ENCODE data around the gene LRRK1. TPM values are rescaled to one million over a fixed set of nuclear protein-coding genes. Genes with fewer than 3 reads are reported as not detected.

Gene LRRK1
- total RNA-seq, 1 experiment from 2014 or later: 7.6 TPM

DNA sequence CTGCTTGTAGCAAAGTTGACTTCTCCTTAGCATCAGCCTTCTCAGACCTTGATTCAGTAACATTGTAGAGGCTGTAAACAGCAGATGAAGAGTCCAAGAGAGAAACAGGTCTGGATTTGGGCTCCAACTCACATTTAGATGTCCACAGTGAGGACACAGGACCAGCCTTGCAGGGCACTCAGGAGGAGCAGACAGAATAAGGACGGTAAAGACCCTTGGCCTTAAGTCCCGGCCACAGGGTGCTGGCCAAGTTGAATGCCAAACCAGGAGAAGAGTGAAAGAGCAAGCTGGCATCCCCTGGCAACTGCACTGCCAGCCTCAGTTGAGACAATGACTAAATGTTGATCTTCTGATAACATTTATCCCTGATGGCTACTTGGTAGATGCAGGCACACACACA lies 136.3 kb downstream of the LRRK1 start:
- ChIA-PET POLR2A (no interaction called here), CTCF (interaction anchor here (0.7 kb wide), 1 partner anchor 47 kb away, joined by 3 read pairs; no protein-coding TSS in a partner anchor)
- H3K4me1 Mint-ChIP-seq: peaks cover 22% of the 10 kb centered on the region
- H3K4me3 Mint-ChIP-seq: no peak overlapping the region
- H3K36me3 Mint-ChIP-seq: peaks cover 29% of the 10 kb centered on the region
- H3K27ac Mint-ChIP-seq: no peak overlapping the region
- ATAC-seq (no peak), DNase-seq (ENCODE audit: low spot score) (no peak)
- H3K27me3 Mint-ChIP-seq (ENCODE audit: low read depth): no peaks in the 10 kb centered on the region; the same call in none of the 2 replicates
- TF ChIP-seq NFYB (CRISPR knock-in tag; conservative IDR thresholded peaks at IDR 0.05; ENCODE audit: low read depth) (no peak), ZNF121 (CRISPR knock-in tag; IDR thresholded peaks at IDR 0.05) (no peak), ZNF423 (CRISPR knock-in tag; IDR thresholded peaks at IDR 0.05) (no peak)
- TF ChIP-seq, protein P1, sequence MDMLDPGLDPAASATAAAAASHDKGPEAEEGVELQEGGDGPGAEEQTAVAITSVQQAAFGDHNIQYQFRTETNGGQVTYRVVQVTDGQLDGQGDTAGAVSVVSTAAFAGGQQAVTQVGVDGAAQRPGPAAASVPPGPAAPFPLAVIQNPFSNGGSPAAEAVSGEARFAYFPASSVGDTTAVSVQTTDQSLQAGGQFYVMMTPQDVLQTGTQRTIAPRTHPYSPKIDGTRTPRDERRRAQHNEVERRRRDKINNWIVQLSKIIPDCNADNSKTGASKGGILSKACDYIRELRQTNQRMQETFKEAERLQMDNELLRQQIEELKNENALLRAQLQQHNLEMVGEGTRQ (CRISPR knock-in tag; IDR thresholded peaks at IDR 0.05): no peak
- TF ChIP-seq, protein P2, sequence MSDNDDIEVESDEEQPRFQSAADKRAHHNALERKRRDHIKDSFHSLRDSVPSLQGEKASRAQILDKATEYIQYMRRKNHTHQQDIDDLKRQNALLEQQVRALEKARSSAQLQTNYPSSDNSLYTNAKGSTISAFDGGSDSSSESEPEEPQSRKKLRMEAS (CRISPR knock-in tag; IDR thresholded peaks at IDR 0.05): no peak
- TF ChIP-seq, protein P3, sequence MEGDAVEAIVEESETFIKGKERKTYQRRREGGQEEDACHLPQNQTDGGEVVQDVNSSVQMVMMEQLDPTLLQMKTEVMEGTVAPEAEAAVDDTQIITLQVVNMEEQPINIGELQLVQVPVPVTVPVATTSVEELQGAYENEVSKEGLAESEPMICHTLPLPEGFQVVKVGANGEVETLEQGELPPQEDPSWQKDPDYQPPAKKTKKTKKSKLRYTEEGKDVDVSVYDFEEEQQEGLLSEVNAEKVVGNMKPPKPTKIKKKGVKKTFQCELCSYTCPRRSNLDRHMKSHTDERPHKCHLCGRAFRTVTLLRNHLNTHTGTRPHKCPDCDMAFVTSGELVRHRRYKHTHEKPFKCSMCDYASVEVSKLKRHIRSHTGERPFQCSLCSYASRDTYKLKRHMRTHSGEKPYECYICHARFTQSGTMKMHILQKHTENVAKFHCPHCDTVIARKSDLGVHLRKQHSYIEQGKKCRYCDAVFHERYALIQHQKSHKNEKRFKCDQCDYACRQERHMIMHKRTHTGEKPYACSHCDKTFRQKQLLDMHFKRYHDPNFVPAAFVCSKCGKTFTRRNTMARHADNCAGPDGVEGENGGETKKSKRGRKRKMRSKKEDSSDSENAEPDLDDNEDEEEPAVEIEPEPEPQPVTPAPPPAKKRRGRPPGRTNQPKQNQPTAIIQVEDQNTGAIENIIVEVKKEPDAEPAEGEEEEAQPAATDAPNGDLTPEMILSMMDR (IDR thresholded peaks at IDR 0.05): no peak
- peaks cover 20% of the 10 kb centered on the region for H3K9me3 Mint-ChIP-seq

DNA sequence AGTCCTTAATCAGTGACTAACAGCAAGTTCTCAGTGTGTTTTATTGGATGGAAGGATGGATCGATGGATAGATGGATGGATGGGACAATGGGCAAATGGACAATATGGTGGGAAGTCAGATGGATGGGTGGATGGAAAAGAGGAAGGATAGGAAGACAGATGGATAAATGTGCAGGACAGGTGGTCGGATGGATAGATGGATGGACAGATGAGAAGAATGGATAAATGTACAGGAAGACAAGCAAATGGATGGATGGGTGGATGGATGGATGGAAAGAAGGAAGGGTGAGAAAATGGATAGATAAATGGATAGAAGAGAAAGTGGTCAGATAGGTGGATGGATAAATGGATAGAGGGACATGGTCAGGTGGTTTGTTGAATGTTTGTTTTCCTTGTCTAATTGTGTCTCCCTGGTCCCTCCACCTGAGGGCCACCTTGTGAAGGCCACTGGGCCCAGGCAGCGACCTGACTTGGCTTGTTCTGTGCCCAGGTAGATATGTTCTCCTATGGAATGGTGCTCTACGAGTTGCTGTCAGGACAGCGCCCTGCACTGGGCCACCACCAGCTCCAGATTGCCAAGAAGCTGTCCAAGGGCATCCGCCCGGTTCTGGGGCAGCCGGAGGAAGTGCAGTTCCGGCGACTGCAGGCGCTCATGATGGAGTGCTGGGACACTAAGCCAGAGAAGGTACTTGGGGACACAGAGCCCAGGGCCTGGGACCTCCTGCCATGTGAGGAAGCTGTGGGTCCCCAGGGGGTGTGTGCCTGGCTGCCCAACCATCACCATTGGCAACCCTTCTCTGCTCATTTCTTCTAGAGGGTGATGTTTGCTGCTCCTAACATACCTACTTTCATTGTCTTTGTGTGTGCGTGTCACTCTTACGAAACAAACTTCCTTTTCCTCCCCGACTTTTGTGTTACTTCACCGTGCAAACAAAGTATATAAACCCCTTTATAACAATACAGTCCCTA lies 137.5 kb downstream of the LRRK1 start:
- ATAC-seq (no peak), DNase-seq (ENCODE audit: low spot score) (no peak)
- ChIA-PET POLR2A (interaction anchor here (0.6 kb wide), 1 partner anchor 46 kb away, joined by 10 read pairs; no protein-coding TSS in a partner anchor), CTCF (interaction anchor here (0.7 to 1.7 kb wide), 3 partner anchors 48 to 199 kb away, joined by 3 to 4 read pairs (median 3); no protein-coding TSS in a partner anchor)
- Mint-ChIP-seq H3K9me3 (peaks cover 20% of the 10 kb centered on the region), H3K36me3 (peaks cover 29% of the 10 kb centered on the region), H3K27ac (no peak overlapping the region), H3K4me3 (no peak overlapping the region), H3K27me3 (ENCODE audit: low read depth) (no peaks in the 10 kb centered on the region; the same call in none of the 2 replicates), H3K4me1 (peaks cover 35% of the 10 kb centered on the region)
- TF ChIP-seq, protein P4, sequence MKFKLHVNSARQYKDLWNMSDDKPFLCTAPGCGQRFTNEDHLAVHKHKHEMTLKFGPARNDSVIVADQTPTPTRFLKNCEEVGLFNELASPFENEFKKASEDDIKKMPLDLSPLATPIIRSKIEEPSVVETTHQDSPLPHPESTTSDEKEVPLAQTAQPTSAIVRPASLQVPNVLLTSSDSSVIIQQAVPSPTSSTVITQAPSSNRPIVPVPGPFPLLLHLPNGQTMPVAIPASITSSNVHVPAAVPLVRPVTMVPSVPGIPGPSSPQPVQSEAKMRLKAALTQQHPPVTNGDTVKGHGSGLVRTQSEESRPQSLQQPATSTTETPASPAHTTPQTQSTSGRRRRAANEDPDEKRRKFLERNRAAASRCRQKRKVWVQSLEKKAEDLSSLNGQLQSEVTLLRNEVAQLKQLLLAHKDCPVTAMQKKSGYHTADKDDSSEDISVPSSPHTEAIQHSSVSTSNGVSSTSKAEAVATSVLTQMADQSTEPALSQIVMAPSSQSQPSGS (CRISPR knock-in tag; IDR thresholded peaks at IDR 0.05; ENCODE audit: borderline replicate concordance, low read depth): no peak
- TF ChIP-seq GABPB1 (CRISPR knock-in tag; IDR thresholded peaks at IDR 0.05) (no peak), ATF1 (CRISPR knock-in tag; IDR thresholded peaks at IDR 0.05) (no peak), ZNF317 (CRISPR knock-in tag; IDR thresholded peaks at IDR 0.05; ENCODE audit: borderline replicate concordance, low read depth) (no peak)
- TF ChIP-seq, protein P5, sequence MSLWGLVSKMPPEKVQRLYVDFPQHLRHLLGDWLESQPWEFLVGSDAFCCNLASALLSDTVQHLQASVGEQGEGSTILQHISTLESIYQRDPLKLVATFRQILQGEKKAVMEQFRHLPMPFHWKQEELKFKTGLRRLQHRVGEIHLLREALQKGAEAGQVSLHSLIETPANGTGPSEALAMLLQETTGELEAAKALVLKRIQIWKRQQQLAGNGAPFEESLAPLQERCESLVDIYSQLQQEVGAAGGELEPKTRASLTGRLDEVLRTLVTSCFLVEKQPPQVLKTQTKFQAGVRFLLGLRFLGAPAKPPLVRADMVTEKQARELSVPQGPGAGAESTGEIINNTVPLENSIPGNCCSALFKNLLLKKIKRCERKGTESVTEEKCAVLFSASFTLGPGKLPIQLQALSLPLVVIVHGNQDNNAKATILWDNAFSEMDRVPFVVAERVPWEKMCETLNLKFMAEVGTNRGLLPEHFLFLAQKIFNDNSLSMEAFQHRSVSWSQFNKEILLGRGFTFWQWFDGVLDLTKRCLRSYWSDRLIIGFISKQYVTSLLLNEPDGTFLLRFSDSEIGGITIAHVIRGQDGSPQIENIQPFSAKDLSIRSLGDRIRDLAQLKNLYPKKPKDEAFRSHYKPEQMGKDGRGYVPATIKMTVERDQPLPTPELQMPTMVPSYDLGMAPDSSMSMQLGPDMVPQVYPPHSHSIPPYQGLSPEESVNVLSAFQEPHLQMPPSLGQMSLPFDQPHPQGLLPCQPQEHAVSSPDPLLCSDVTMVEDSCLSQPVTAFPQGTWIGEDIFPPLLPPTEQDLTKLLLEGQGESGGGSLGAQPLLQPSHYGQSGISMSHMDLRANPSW (CRISPR knock-in tag; conservative IDR thresholded peaks at IDR 0.05; ENCODE audit: low read depth): no peak

DNA sequence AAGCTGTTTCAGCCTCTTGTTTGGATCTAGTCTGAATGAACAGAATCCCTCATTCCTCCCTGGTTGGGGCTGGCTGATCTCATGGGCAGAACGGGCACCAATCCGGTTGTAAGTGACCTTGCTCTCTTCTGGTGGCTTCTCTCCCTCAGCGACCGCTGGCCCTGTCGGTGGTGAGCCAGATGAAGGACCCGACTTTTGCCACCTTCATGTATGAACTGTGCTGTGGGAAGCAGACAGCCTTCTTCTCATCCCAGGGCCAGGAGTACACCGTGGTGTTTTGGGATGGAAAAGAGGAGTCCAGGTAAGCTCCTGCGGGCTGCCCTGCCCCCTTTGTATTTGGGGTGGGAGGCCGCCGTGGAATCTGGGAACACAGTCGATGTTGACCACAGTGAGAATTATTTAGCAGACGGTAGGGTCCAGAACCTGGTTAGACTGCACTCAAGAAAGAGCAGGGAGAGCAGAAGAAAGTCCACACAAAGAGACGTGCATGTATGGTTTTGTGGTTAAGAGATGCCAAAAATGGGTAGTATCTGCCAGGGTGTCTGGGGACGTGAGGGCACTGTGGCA lies 138.8 kb downstream of the LRRK1 start:
- TF ChIP-seq, protein P6, sequence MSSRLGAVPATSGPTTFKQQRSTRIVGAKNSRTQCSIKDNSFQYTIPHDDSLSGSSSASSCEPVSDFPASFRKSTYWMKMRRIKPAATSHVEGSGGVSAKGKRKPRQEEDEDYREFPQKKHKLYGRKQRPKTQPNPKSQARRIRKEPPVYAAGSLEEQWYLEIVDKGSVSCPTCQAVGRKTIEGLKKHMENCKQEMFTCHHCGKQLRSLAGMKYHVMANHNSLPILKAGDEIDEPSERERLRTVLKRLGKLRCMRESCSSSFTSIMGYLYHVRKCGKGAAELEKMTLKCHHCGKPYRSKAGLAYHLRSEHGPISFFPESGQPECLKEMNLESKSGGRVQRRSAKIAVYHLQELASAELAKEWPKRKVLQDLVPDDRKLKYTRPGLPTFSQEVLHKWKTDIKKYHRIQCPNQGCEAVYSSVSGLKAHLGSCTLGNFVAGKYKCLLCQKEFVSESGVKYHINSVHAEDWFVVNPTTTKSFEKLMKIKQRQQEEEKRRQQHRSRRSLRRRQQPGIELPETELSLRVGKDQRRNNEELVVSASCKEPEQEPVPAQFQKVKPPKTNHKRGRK (CRISPR knock-in tag; IDR thresholded peaks at IDR 0.05; ENCODE audit: borderline replicate concordance): no peak
- peak; percentile 45; the same call in 1 of the 2 replicates for TF ChIP-seq ZNF121 (CRISPR knock-in tag; IDR thresholded peaks at IDR 0.05)
- Mint-ChIP-seq H3K4me1 (peaks cover 47% of the 10 kb centered on the region), H3K4me3 (no peak overlapping the region), H3K9me3 (peaks cover 20% of the 10 kb centered on the region), H3K36me3 (peaks cover 29% of the 10 kb centered on the region), H3K27me3 (ENCODE audit: low read depth) (no peaks in the 10 kb centered on the region; the same call in none of the 2 replicates), H3K27ac (no peak overlapping the region)
- DNase-seq (ENCODE audit: low spot score): no peak
- POLR2A ChIA-PET: no interaction called here
- no peak for ATAC-seq
- CTCF ChIA-PET: interaction anchor here (0.7 to 1.7 kb wide), 3 partner anchors 29 to 198 kb away, joined by 3 to 4 read pairs (median 3); no protein-coding TSS in a partner anchor

Measured in WTC11 (cell line).